Ureter (tissue), 1 donor: ENCODE measurements around the gene ATP2B1. TPM values are rescaled to one million over a fixed set of nuclear protein-coding genes. Genes with fewer than 3 reads are reported as not detected.

ENCODE experiments used
- DNase-seq: peaks from one replicate; pipeline ENCODE4 v3.0.0-alpha.2; 2020; ENCODE audit warnings: low spot score
- total RNA-seq: library from RNA; stranded (reverse); gene quantifications from one replicate; pipeline ENCODE4 v1.2.4, GENCODE V29; 2023
- donor health status: DM: yes; HTN: yes; CAD: no.

Gene ATP2B1
- total RNA-seq, 1 donor from 2014 or later, result 72.1 TPM

- no peak for DNase-seq
Observed at GRCh38 chr12:89692439-89692838, 16.2 kb downstream of the ATP2B1 start.

GRCh38 chr12:89691659-89692058, 17.0 kb downstream of the ATP2B1 start:
- DNase-seq, result no peak

- no peak for DNase-seq
Observed at GRCh38 chr12:89690925-89691324, 17.7 kb downstream of the ATP2B1 start.

- DNase-seq, result no peak
Observed at GRCh38 chr12:89689306-89689705, 19.3 kb downstream of the ATP2B1 start.

GRCh38 chr12:89686311-89686710, 22.3 kb downstream of the ATP2B1 start:
- DNase-seq, result no peak

- DNase-seq, result no peak
Observed at GRCh38 chr12:89685363-89685972, 23.2 kb downstream of the ATP2B1 start.

GRCh38 chr12:89684136-89684535, 24.5 kb downstream of the ATP2B1 start:
- no peak for DNase-seq

- DNase-seq, result no peak
Observed at GRCh38 chr12:89682284-89682683, 26.4 kb downstream of the ATP2B1 start.

GRCh38 chr12:89680409-89680808, 28.2 kb downstream of the ATP2B1 start:
- DNase-seq, result no peak

GRCh38 chr12:89679631-89680030, 29.0 kb downstream of the ATP2B1 start:
- no peak for DNase-seq

- DNase-seq, result no peak
Observed at GRCh38 chr12:89678225-89678624, 30.4 kb downstream of the ATP2B1 start.

GRCh38 chr12:89676930-89677329, 31.7 kb downstream of the ATP2B1 start:
- no peak for DNase-seq

GRCh38 chr12:89674326-89674942, 34.2 kb downstream of the ATP2B1 start:
- no peak for DNase-seq

- DNase-seq, result no peak
Observed at GRCh38 chr12:89673603-89674002, 35.0 kb downstream of the ATP2B1 start.

GRCh38 chr12:89672589-89672979, 36.1 kb downstream of the ATP2B1 start:
- no peak for DNase-seq

- DNase-seq, result no peak
Observed at GRCh38 chr12:89671469-89671868, 37.2 kb downstream of the ATP2B1 start.

GRCh38 chr12:89669197-89669596, 39.4 kb downstream of the ATP2B1 start:
- no peak for DNase-seq

GRCh38 chr12:89665556-89665955, 43.1 kb downstream of the ATP2B1 start:
- DNase-seq, result no peak

GRCh38 chr12:89664441-89664840, 44.2 kb downstream of the ATP2B1 start:
- DNase-seq, result no peak

GRCh38 chr12:89663577-89664357, 44.9 kb downstream of the ATP2B1 start:
- no peak for DNase-seq

GRCh38 chr12:89662623-89663022, 46.0 kb downstream of the ATP2B1 start:
- DNase-seq, result no peak

- no peak for DNase-seq
Observed at GRCh38 chr12:89661706-89662330, 46.8 kb downstream of the ATP2B1 start.

GRCh38 chr12:89657739-89658138, 50.9 kb downstream of the ATP2B1 start:
- DNase-seq, result no peak
